Calu3 (cell line): ENCODE data around the gene TNFRSF6B. TPM values are rescaled to one million over a fixed set of nuclear protein-coding genes. Genes with fewer than 3 reads are reported as not detected.
"Not testable (repeated sequence)": the region's sequence is repeated elsewhere in the genome, so short reads cannot be mapped to it uniquely, and the experiment has no call there.

Source experiments
- BruUV-seq: library from RNA; stranded (reverse); fragments of 400-500 nt; replicated peaks from 2 replicates; lab custom pipeline; 2021; lab: Mats Ljungman, UMichigan
- CTCF ChIA-PET: fragments of 300-600 bp; sonication (Branson Sonifier 250); formaldehyde crosslinking; loops from one replicate; lab custom pipeline; 2022; ENCODE audit warnings: antibody characterized with exemption; lab: Charles Lee
- DNase-seq: peaks from one replicate; pipeline ENCODE4 v3.0.0; 2022
- H3K27ac Mint-ChIP-seq: one replicate; pipeline ENCODE4 v1.8.0; 2022; ENCODE audit warnings: mixed read lengths; ENCODE audit not compliant: unreplicated experiment
- H3K27me3 Mint-ChIP-seq: one replicate; pipeline ENCODE4 v1.8.0; 2022; ENCODE audit warnings: mixed read lengths; ENCODE audit not compliant: unreplicated experiment
- H3K36me3 Mint-ChIP-seq: one replicate; pipeline ENCODE4 v1.8.0; 2022; ENCODE audit warnings: mild to moderate bottlenecking, moderate library complexity, mixed read lengths; ENCODE audit not compliant: insufficient read depth, unreplicated experiment
- H3K4me1 Mint-ChIP-seq: one replicate; pipeline ENCODE4 v1.8.0; 2022; ENCODE audit warnings: mild to moderate bottlenecking, low read depth, mixed read lengths; ENCODE audit not compliant: unreplicated experiment
- H3K4me3 Mint-ChIP-seq: one replicate; pipeline ENCODE4 v1.8.0; 2022; ENCODE audit warnings: mild to moderate bottlenecking, low read depth, moderate library complexity, mixed read lengths; ENCODE audit not compliant: unreplicated experiment
- H3K9me3 Mint-ChIP-seq: one replicate; pipeline ENCODE4 v1.8.0; 2022; ENCODE audit warnings: low read depth, mixed read lengths; ENCODE audit not compliant: unreplicated experiment
- intact Hi-C: fragments of 100-400 bp; cut with micrococcal nuclease; formaldehyde crosslinking; loops from one replicate; pipeline ENCODE4 v1.10.0; 2022; ENCODE audit not compliant: unreplicated experiment
- total RNA-seq: library from RNA; stranded (reverse); gene quantifications from 2 replicates; pipeline ENCODE4 v1.2.3, GENCODE V29; 2022
- TF ChIP-seq, protein P1 (sequence below): fragments of 200-600 bp; IDR thresholded peaks from one replicate; pipeline ENCODE4 v1.8.0; 2022; ENCODE audit warnings: antibody characterized with exemption; ENCODE audit not compliant: unreplicated experiment

Gene TNFRSF6B
- total RNA-seq, 1 experiment from 2014 or later = not detected

DNA sequence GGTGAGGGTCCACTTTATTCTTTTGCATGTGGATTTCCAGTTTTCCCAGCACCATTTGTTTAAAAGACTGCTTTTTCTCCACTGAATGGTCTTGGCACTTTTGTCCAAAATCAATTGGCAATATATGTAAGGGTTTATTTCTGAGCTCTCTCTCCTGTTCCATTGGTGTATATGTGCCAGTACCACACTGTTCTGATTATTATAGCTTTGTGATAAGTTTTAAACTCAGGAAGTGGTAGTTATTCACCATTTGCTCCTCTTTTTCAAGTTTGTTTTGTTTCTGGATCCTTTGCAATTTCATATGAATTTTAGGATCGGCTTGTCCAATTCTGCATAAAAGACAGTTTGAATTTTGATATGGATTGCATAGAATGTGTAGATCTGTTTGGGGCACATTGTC is 15.7 kb downstream of the TNFRSF6B start:
- Mint-ChIP-seq H3K4me1 (peaks cover 19% of the 10 kb centered on the region), H3K27me3 (no peaks in the 10 kb centered on the region), H3K9me3 (peaks cover 9% of the 10 kb centered on the region), H3K4me3 (no peak overlapping the region), H3K36me3 (peaks cover 97% of the 10 kb centered on the region), H3K27ac (no peak overlapping the region)
- intact Hi-C loops = loop anchor here (10.0 kb wide), 1 partner anchor 153 kb away; the partner anchor contains the start of genes ABHD16B and TPD52L2
- no peak for DNase-seq
- no TSS peak for BruUV-seq
- TF ChIP-seq, protein P1, sequence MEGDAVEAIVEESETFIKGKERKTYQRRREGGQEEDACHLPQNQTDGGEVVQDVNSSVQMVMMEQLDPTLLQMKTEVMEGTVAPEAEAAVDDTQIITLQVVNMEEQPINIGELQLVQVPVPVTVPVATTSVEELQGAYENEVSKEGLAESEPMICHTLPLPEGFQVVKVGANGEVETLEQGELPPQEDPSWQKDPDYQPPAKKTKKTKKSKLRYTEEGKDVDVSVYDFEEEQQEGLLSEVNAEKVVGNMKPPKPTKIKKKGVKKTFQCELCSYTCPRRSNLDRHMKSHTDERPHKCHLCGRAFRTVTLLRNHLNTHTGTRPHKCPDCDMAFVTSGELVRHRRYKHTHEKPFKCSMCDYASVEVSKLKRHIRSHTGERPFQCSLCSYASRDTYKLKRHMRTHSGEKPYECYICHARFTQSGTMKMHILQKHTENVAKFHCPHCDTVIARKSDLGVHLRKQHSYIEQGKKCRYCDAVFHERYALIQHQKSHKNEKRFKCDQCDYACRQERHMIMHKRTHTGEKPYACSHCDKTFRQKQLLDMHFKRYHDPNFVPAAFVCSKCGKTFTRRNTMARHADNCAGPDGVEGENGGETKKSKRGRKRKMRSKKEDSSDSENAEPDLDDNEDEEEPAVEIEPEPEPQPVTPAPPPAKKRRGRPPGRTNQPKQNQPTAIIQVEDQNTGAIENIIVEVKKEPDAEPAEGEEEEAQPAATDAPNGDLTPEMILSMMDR = no peak
- CTCF ChIA-PET = interaction anchor here (0.9 kb wide), 1 partner anchor 29 kb away, joined by 3 read pairs; no protein-coding TSS in a partner anchor

DNA sequence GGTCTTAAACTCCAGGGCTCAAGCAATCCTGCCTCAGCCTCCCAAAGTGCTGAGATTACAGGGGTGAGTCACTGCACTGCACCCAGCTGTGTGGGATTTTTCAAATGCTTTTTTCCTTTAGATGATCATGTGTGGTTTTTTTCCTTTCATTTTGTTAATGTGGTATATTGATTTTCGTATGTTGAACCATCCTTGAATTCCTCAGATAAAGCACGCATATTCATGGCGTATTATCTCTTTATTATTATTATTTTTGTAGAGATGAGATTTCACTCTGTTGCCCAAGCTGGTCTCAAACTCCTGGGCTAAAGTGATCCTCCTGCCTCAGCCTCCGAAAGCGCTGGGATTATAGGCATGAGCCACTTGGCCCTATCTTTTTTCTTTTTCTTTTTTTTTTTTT is 18.4 kb downstream of the TNFRSF6B start:
- Mint-ChIP-seq H3K27me3 (no peaks in the 10 kb centered on the region), H3K27ac (no peak overlapping the region), H3K9me3 (peaks cover 15% of the 10 kb centered on the region), H3K4me1 (peaks cover 9% of the 10 kb centered on the region), H3K36me3 (peaks cover 98% of the 10 kb centered on the region), H3K4me3 (no peak overlapping the region)
- no TSS peak for BruUV-seq
- intact Hi-C loops = loop anchor here (10.0 kb wide), 1 partner anchor 150 kb away; the partner anchor contains the start of genes ABHD16B and TPD52L2
- CTCF ChIA-PET = no interaction called here
- TF ChIP-seq, protein P1 = no peak
- no peak for DNase-seq

DNA sequence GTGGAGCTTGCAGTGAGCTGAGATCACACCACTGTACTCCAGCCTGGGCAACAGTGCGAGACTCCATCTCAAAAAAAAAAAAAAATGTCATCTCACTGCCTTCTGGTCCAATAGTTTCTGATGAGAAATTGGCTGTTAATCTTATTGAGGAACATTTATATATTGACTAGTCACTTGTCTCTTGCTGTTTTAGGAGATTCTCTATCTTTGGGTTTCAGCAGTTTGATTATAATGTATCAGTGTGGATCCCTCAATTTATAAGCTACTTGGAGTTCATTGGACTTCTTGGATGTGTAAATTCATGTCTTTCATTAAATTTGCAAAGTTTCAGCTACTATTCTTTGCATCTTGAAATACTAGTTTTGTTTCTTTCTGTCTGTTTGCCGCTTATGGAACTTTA is 22.5 kb downstream of the TNFRSF6B start:
- intact Hi-C loops = loop anchor here (10.0 kb wide), 1 partner anchor 146 kb away; the partner anchor contains the start of genes ABHD16B and TPD52L2
- Mint-ChIP-seq H3K4me3 (no peak overlapping the region), H3K27ac (peak overlapping the region; percentile 3), H3K9me3 (peaks cover 8% of the 10 kb centered on the region), H3K4me1 (no peaks in the 10 kb centered on the region), H3K27me3 (no peaks in the 10 kb centered on the region), H3K36me3 (peaks cover 85% of the 10 kb centered on the region)
- no TSS peak for BruUV-seq
- CTCF ChIA-PET = interaction anchor here (0.7 to 1.4 kb wide), 2 partner anchors 11 to 30 kb away, joined by 6 to 9 read pairs; partner anchors contain the start of genes ARFRP1 and ZGPAT
- DNase-seq = no peak
- TF ChIP-seq, protein P1 = no peak

DNA sequence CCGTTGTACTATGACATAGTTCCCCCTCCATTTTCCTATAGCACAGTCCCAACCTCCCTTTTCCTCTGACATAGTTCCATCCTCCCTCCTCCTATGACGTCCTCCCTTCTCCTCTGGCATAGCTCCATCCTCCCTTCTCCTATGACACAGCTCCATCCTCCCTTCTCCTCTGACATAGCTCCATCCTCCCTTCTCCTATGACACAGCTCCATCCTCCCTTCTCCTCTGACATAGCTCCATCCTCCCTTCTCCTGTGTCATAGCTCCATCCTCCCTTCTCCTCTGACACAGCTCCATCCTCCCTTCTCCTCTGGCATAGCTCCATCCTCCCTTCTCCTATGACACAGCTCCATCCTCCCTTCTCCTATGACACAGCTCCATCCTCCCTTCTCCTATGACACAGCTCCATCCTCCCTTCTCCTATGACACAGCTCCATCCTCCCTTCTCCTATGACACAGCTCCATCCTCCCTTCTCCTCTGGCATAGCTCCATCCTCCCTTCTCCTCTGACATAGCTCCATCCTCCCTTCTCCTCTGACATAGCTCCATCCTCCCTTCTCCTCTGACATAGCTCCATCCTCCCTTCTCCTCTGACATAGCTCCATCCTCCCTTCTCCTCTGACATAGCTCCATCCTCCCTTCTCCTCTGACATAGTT is 26.6 kb downstream of the TNFRSF6B start:
- CTCF ChIA-PET, H3K27ac Mint-ChIP-seq, BruUV-seq, DNase-seq, H3K27me3 Mint-ChIP-seq, H3K4me3 Mint-ChIP-seq, H3K4me1 Mint-ChIP-seq, H3K9me3 Mint-ChIP-seq, intact Hi-C loops: not testable (repeated sequence)
- peaks cover 76% of the 10 kb centered on the region for H3K36me3 Mint-ChIP-seq

DNA sequence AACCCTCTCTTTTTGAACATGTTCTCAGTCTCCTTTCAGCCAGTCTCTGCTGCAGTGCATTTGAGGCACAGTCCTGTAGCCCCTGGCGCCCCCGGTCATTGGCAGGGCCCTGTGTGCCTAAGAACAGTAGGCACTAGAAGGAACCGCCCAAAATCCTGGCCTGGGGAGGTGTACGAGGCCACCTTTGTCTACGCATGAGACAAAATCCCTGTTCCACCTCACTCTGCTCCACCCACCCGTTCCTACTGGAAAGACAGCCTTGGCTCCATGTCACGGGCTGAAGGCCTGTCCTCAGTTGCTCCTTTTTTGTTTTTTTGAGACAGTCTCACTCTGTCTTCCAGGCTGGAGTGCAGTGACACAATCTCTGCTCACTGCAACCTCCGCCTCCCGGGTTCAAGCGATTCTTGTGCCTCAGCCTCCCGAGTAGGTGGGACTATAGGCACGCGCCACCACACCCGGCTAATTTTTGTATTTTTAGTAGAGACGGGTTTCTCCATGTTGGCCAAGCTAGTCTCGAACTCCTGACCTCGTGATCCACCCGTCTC is 33.8 kb downstream of the TNFRSF6B start:
- H3K4me3 Mint-ChIP-seq, intact Hi-C loops, DNase-seq, CTCF ChIA-PET, H3K4me1 Mint-ChIP-seq, BruUV-seq, H3K27ac Mint-ChIP-seq, H3K9me3 Mint-ChIP-seq, H3K27me3 Mint-ChIP-seq: not testable (repeated sequence)
- H3K36me3 Mint-ChIP-seq = peaks cover 36% of the 10 kb centered on the region
